ENCODE results near the gene AUTS2. TPM values are rescaled to one million over a fixed set of nuclear protein-coding genes. Genes with fewer than 3 reads are reported as not detected.

Gene AUTS2
- total RNA-seq, 3 donors from 2014 or later = 31.5 to 94.3 (median 81.3) TPM

DNA sequence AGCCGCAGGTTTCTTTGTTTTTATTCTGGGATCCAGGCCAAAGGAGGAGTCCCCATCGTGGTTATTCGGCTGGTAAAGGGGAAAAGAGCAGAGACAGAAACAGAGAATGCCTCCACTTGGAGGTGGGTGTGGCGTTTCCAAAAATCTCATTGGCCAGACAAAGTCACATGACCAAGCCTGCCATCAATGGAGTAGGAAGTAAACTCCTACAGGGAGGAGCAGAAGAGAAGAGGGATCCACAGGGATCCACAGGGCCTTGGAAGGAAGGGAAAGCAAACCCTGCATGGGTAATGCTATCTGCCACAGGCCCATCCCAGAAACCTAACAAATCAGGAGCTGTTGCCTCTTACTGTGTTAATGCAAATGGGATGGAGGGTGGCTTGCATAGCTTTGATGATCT, 1107.9 kb downstream of the AUTS2 start:
- no peak for DNase-seq (ENCODE audit: low spot score in 2 of 2)
- no peaks in the 10 kb centered on the region for H3K4me1 ChIP-seq
- no peak for TF ChIP-seq POLR2AphosphoS5 (IDR thresholded peaks at IDR 0.05)
- no peak for TF ChIP-seq POLR2A (IDR thresholded peaks at IDR 0.05)
- TF ChIP-seq, protein P1, sequence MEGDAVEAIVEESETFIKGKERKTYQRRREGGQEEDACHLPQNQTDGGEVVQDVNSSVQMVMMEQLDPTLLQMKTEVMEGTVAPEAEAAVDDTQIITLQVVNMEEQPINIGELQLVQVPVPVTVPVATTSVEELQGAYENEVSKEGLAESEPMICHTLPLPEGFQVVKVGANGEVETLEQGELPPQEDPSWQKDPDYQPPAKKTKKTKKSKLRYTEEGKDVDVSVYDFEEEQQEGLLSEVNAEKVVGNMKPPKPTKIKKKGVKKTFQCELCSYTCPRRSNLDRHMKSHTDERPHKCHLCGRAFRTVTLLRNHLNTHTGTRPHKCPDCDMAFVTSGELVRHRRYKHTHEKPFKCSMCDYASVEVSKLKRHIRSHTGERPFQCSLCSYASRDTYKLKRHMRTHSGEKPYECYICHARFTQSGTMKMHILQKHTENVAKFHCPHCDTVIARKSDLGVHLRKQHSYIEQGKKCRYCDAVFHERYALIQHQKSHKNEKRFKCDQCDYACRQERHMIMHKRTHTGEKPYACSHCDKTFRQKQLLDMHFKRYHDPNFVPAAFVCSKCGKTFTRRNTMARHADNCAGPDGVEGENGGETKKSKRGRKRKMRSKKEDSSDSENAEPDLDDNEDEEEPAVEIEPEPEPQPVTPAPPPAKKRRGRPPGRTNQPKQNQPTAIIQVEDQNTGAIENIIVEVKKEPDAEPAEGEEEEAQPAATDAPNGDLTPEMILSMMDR (IDR thresholded peaks at IDR 0.05) = no peak
- no peaks in the 10 kb centered on the region for H3K9me3 ChIP-seq
- H3K27me3 ChIP-seq = no peaks in the 10 kb centered on the region
- no peak overlapping the region for H3K4me3 ChIP-seq
- no peaks in the 10 kb centered on the region for H3K36me3 ChIP-seq
- intact Hi-C loops (cut with DNase I; ENCODE audit: low total_unique reads) = no loop called here
- no peak overlapping the region for H3K27ac ChIP-seq

DNA sequence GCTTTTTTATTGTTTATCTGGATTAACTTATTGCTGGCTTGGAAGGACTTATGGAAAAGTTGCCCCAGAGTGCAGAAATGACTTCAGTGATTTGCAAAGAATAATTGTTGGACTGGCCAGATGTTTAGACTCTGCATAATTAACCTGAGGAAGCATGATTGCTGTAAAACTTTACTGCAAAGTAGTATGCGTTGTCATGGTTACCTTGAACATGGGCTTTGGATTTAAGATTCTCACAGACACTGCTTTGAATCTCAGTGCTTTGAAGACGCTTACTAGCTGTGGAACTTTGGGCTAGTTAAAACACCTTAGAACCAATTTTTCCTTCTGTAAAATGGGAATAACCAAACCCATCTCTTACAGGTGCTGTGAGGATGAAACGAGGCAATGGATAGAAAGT, 1108.4 kb downstream of the AUTS2 start:
- Histone ChIP-seq H3K36me3 (no peaks in the 10 kb centered on the region), H3K4me1 (no peaks in the 10 kb centered on the region), H3K4me3 (no peak overlapping the region), H3K27me3 (no peaks in the 10 kb centered on the region), H3K27ac (no peak overlapping the region), H3K9me3 (no peaks in the 10 kb centered on the region)
- no peak for DNase-seq (ENCODE audit: low spot score in 2 of 2)
- intact Hi-C loops (cut with DNase I; ENCODE audit: low total_unique reads) = no loop called here
- TF ChIP-seq, protein P1 (IDR thresholded peaks at IDR 0.05) = no peak
- TF ChIP-seq POLR2AphosphoS5 (IDR thresholded peaks at IDR 0.05) = no peak

DNA sequence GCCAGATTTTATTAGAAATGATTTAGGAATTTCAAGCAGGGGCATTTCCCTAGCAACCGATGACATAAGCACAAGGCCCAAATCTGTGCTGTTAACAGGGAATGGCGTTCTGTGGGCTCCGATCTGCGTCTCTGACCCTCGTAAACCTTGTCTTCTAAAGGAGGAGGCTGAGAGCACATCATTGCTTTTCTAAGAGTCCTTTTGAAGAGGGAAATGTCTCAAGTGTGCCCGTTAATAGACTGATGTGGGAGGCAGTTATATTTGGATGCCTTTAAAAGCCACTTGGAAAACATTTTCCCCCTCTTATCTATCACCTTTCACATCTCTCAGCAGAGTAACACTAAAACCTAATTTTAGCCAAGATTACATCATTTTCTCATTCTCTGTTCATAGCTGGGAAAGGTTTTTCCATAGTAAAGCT, 1109.6 kb downstream of the AUTS2 start:
- TF ChIP-seq, protein P1 (IDR thresholded peaks at IDR 0.05) = no peak
- no peak for TF ChIP-seq POLR2A (IDR thresholded peaks at IDR 0.05)
- no peak for TF ChIP-seq POLR2AphosphoS5 (IDR thresholded peaks at IDR 0.05)
- no peaks in the 10 kb centered on the region for H3K4me1 ChIP-seq
- intact Hi-C loops (cut with DNase I; ENCODE audit: low total_unique reads) = no loop called here
- DNase-seq (ENCODE audit: low spot score in 2 of 2) = no peak
- no peak overlapping the region for H3K27ac ChIP-seq
- H3K9me3 ChIP-seq = no peaks in the 10 kb centered on the region
- no peaks in the 10 kb centered on the region for H3K36me3 ChIP-seq
- no peak overlapping the region for H3K4me3 ChIP-seq
- H3K27me3 ChIP-seq = no peaks in the 10 kb centered on the region

DNA sequence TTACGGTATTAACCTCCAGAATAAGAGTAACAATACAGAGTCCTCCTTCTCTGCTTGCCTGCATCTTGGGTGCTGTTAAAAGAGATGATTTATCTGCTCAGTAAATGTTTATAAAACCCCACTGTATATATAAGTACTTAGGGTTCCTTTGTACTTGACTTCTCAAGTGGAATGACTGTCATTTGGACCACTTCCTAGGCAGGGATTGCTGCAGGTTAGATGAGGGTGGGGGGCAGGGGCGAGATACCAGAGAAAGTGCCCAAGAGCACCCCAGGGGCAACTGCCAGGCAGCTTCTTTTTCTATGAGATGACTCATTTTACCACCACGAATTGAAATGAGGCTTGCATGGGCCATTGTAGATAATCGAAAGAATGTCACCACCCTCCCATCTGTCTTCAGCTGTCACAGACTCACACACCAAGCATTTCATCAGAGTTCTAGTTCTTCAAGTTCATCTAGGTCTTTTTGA, 1111.8 kb downstream of the AUTS2 start:
- Histone ChIP-seq H3K27ac (peak overlapping the region in 1 of 2 donors; percentile 1), H3K27me3 (no peaks in the 10 kb centered on the region), H3K36me3 (no peaks in the 10 kb centered on the region), H3K9me3 (peaks cover 0 to 7% of the 10 kb centered on the region in 2 donors), H3K4me3 (no peak overlapping the region), H3K4me1 (no peaks in the 10 kb centered on the region)
- TF ChIP-seq, protein P1 (IDR thresholded peaks at IDR 0.05) = no peak
- TF ChIP-seq POLR2A (IDR thresholded peaks at IDR 0.05) = no peak
- no peak for TF ChIP-seq POLR2AphosphoS5 (IDR thresholded peaks at IDR 0.05)
- intact Hi-C loops (cut with DNase I; ENCODE audit: low total_unique reads) = no loop called here
- DNase-seq (ENCODE audit: low spot score in 2 of 2) = no peak

DNA sequence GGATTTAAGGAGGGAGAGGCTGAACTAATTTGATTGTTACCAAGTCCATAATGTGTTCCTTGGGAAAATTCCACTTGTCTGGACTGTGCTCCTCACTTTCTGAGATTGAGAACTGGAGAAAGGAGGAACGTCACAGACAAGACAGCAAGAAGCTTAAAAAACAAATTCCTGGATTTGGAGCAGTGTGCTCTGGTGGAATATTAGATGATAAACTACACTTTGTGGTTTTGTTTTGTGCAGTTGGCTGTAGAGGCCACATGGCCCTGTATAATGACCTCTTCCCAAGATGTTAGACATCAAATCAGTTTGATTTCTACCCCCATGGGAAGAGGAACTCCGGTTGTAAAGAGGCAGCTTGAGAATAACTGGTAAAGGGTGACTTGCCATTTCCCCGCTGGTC, 1112.4 kb downstream of the AUTS2 start:
- DNase-seq (ENCODE audit: low spot score in 2 of 2) = no peak
- Histone ChIP-seq H3K27me3 (no peaks in the 10 kb centered on the region), H3K27ac (peak overlapping the region in 1 of 2 donors; percentile 41), H3K9me3 (peaks cover 0 to 7% of the 10 kb centered on the region in 2 donors), H3K36me3 (no peaks in the 10 kb centered on the region), H3K4me3 (no peak overlapping the region), H3K4me1 (no peaks in the 10 kb centered on the region)
- TF ChIP-seq, protein P1 (IDR thresholded peaks at IDR 0.05) = no peak
- TF ChIP-seq POLR2AphosphoS5 (IDR thresholded peaks at IDR 0.05) (no peak), POLR2A (IDR thresholded peaks at IDR 0.05) (no peak)
- intact Hi-C loops (cut with DNase I; ENCODE audit: low total_unique reads) = no loop called here

All from breast epithelium (tissue), 4 donors.